Erythroblast (primary cell): ENCODE measurements around the gene TMEM45B.

Source experiments
- DNase-seq, 2 experiments: peaks; one replicate each; lab custom pipeline; 2025; lab: John Stamatoyannopoulos, UW
- GATA1 ChIP-seq: IDR thresholded peaks from 2 replicates; pipeline ENCODE4 v1.6.1; 2011; ENCODE audit warnings: low read depth, mild to moderate bottlenecking, control low read depth, low read length, moderate library complexity
- POLR2A ChIP-seq: IDR thresholded peaks from 2 replicates; pipeline ENCODE4 v1.6.1; 2011; ENCODE audit warnings: mild to moderate bottlenecking, low read length

TMEM45B gene

DNA sequence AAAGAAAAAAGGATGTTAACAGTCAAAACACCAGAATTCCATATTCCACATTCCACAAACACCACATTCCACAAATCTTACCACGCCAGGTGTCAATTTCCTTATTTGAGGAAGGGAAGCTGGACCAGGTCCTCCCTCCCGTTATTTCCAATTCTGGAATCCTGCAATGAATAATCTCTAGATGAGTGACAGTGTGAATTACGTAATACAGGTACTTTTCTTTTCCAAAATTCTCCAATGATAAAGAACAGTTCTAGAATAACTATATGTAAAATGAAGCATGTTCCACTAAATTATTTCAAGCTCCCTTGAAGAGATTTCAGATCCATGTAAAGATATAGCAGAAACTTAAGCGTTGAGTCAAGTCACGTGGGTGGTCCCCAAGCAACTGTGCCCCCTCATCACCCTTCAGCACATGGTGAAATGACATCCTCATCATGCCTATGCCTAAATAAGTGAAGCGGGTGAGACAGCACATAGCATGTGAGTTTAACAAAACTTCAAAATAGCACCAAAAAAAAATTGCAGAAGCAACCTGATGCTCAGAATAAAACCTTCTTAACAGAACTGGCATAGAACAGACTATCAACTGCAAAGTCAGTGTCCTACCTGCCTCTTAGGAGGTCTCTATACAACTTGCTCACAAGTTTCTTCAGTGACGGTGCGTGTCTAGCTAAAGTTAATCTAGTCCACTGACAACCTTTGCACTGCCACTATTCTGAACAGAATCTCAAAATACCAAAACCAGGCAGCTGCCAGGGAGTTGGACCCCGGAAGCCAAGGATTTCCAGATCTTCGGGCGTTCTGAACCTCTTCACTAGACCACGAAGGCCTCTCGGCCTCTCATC lies 78.9 kb downstream of the TMEM45B start:
- peak; percentile 55 to 58 for DNase-seq
- no peak for TF ChIP-seq GATA1
- TF ChIP-seq POLR2A, result no peak

DNA sequence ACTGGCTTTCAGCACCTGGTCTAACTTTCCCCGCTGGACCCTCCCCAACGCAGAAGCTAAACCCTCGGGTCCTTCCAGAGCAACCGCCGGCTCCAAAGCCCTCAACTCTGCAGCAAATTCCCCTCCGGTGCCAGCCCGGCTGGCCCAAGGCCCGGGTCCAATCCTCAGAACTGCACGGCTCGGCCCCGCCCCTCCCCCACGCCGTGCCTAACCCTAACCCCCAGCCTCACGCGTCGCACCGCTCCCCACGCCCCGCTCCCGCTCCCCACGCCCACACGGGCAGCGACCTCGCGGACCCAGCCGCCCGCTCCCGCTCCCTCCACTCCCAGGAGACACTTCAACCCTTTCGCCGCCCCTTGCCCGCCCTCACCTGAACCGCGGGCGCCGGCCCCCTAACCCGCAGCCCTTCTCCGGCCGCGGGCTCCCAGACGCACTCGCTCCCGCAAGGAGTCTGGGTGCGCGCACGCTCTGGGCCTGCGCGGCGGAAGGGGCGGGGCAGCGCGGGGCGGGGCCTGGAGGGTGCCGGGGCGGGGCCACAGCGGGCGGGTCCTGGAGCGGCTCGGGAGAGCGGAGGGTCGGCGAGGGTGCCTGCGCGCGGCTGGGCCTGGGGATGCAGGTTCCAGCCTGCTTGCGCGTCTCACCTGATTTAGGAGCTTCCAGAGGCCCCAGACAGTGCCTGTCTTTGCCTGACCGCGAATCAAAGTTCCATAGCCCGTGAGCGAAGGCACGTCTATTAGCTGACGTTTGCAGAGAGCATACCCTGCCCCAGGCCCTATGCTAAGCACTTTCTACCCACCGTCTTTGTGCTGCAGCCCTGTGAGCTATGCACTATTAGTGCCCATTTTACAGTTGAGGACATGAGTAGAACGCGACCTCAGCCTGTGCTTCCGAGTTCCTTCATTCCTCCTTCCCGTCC lies 79.7 kb downstream of the TMEM45B start, which contains the start of gene NFRKB:
TSS of gene NFRKB (minus strand) at position 453 of the 916 bp plus-strand sequence. CDS start 2,729 bp downstream, outside the sequence.
- peak; percentile 88 to 92 for DNase-seq
- TF ChIP-seq GATA1 (no peak), POLR2A (peak; percentile 27)

DNA sequence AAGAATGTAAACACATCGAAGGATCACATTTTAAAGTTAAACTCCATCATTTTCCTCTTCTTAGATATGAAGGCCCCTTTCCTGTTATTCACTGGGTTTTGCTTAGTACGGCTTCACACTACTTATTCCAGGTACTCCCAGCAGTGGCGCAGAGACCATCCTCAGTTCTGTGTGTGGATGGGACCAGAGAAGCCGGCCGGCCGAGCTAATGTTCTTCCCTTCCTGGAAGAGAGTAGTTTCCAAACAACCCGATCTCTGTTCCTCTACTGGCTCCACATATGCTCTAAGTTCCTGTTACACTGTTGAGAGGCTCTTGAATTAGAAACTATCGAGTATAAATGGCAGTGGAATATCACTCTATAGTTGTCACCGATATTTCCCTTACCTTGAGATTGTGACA lies 80.4 kb downstream of the TMEM45B start:
- peak in 1 of 2 experiments; percentile 41 for DNase-seq
- TF ChIP-seq POLR2A (no peak), GATA1 (no peak)

DNA sequence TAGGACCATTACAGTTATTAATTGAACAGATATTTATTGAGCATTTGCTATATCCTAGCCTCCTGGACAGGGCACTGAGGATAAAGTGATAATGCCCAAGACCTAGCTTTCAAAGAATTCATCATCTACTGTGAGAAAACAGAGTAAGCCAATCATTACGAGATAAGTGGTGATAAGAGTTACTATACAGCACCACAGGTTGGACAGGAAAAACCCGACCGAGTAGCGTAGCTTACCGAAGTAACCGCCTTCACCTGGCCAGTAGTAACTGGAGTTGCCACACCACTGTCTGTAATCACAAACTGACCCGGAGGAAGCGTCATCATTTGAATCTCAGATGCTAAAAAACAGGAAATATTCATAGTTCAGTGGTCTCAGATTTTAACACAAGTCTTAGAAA lies 89.8 kb downstream of the TMEM45B start:
- TF ChIP-seq POLR2A, result no peak
- TF ChIP-seq GATA1, result no peak
- DNase-seq, result no peak
